Skeletal muscle cell (primary cell): ENCODE results near the gene IGF1R.

Source experiments
- DNase-seq: peaks from one replicate; pipeline ENCODE4 v3.0.0-alpha.2; 2010; ENCODE audit warnings: low read depth
- H3K4me3 ChIP-seq: 2 replicates; pipeline ENCODE4 v1.5.1; 2011; ENCODE audit warnings: low read depth, mild to moderate bottlenecking, control low read depth, low read length, moderate library complexity

IGF1R gene

GRCh38 chr15:98802187-98802586, 153.8 kb downstream of the IGF1R start:
- DNase-seq: no peak
- H3K4me3 ChIP-seq: no peak overlapping the region

DNA sequence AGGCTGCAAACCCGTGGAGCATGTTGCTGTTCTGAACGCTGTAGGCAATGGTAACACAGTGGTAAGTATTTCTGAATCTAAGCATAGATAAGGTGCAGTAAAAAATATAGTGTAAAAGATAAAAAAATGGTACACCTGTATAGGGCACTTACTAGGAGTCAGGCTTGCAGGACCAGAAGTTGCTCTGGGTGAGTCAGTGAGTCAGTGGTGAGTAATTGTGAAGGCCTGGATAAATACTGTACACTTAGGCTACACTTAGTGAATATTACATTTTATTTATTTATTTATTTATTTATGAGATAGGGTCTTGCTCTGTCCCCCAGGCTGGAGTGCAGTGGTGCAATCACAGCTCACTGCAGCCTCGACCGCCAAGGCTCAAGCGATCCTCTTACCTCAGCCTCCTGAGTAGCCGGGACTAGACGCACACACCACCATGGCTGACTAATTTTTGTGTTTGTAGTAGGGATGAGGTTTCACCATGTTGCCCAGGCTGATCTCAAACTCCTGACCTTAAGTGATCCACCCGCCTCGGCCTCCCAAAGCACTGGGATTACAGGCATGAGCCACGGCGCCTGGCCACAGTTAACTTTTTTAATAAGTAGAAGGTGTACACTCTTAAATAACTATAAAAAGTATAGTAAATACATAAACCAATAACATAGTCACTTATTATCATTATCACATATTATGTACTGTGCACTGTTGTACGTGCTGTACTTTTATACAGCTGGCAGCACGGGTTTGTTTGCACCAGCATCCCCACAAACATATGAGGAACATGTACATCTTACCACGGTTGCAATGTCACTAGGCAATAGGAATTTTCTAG, 155.1 kb downstream of the IGF1R start:
- no peak overlapping the region for H3K4me3 ChIP-seq
- DNase-seq: no peak

DNA sequence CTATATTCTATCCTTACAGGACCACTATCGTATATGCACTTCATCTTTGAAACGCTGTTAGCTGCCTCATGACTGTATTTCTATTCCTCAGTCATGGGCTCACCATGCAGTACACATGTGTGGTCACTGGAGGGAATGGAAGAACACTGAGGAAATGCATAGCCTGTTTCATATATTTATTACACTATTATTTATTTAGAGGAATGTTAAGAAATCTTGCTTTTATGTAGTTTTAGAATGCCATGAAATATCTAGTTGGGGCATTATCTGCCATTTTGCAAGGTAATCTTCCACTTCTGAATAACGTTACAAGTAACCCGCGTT, 155.7 kb downstream of the IGF1R start:
- no peak for DNase-seq
- H3K4me3 ChIP-seq: no peak overlapping the region

GRCh38 chr15:98805434-98806274, 157.3 kb downstream of the IGF1R start:
- no peak overlapping the region for H3K4me3 ChIP-seq
- no peak for DNase-seq

DNA sequence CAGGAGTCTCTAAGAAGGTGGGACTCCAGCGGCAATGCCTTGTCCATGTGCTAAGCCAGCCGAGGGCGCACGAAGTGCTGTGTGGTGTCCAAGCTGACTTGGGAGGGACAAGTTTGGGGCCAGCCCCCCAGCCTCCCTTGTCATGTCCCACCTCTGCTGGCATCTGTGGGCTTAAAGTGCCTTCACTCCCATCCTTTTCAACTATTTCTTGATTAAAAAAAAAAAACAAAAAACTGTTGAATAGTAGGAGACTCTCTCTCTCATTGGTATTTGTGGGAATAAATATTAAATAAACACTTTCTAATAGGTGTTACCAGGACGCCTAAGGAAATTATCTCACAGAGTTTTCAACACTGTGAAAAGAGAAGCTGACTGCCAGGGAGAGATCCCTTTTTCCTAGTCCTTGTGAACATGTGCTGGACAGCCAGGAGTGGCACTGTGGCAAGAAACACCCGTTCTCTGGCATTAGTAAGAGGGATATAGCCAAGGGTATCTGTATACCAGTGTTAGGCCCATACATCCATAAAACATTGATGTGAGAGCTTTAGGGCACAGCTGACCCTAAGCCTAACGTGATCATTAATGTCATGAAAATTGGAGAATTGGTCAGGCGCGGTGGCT, 158.0 kb downstream of the IGF1R start:
- no peak for DNase-seq
- no peak overlapping the region for H3K4me3 ChIP-seq

DNA sequence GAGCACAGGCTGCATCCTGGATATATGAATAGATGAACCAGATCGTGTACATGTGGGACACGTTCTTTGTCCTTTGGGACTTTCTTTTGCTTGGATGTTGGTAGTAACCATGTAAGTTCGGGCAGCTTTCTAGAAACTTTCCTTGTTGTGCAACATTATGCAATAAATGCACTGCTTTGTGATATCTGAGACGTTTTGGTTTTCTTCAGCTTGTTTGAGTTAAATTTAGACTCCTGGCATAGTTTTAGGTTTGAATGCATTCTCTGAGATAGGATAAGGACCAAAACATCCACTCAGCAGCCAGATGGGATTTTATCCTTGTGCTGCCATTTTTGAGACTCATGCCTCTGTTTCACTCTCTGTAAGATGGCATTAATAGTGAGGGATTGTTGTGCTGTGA, 158.9 kb downstream of the IGF1R start:
- H3K4me3 ChIP-seq: no peak overlapping the region

DNA sequence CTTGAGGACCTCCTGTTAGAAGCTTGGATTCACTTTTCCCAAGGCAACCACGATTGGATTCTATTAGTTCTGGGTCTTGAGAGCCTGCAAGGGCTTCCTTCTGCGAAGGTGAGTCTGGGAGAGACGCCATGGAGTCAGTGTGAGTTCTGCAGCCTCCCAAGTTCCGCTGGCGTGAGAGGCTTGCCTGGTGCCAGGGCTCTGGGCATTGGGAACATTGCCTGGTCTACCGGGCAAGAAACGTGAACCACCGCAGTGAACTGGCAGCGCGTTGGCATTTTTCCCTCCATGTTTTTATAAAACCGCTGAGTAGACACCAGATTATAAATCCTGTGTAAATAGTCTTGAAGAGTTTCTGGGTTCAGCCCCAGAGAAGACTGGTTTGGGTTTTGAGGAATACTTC, 160.9 kb downstream of the IGF1R start:
- DNase-seq: no peak
- no peak overlapping the region for H3K4me3 ChIP-seq

More for the DNA sequence above, 158.9 kb downstream of the IGF1R start:
- DNase-seq: peak; percentile 84

GRCh38 chr15:98812716-98813446, 164.5 kb downstream of the IGF1R start:
- no peak overlapping the region for H3K4me3 ChIP-seq
- no peak for DNase-seq

- no peak for DNase-seq
- no peak overlapping the region for H3K4me3 ChIP-seq
Observed at GRCh38 chr15:98813951-98814350, 165.6 kb downstream of the IGF1R start.

DNA sequence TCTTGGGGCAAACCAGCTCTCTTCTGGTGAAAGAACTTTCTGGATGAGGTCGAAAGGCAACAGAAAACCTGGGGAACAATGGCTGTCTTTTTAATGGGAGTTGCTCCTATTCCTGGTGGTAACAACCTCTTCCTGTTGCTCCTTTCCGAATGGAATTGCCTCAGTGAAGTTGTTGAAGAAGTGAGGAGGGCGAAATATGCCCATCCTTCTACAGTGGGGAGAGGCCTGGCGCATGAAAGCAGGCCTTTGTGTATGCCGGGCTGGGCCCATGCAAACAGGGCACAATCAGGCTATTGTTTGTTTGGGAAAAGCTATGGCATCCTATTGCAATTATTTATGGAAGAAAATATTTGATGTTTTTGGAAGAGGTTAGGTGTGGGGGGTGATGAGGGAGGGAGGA, 166.9 kb downstream of the IGF1R start:
- no peak overlapping the region for H3K4me3 ChIP-seq
- no peak for DNase-seq

GRCh38 chr15:98817745-98818144, 169.4 kb downstream of the IGF1R start:
- DNase-seq: no peak

DNA sequence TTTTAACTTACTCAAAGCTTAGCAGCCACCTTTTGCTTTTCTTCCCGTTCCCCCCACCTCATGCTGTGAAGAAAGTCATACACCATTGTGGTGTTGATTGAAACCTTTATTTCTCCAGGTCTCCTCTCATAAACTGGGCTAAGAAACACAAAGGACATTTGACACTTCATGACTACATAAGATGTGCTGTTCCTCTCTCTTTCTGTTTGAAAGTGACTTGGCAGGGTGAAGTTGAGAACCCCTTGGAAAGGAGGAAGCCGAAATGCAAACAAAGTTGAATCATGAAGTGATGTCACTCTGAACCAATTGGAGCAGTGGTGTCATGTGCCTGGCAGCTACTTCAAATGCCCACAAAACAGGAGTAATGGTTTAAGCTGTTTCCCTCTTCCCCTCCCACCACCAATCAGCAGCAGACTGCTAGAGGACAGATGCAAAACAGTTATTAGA, 174.7 kb downstream of the IGF1R start:
- peak overlapping the region; percentile 5 for H3K4me3 ChIP-seq
- DNase-seq: peak; percentile 69

More at GRCh38 chr15:98817745-98818144, 169.4 kb downstream of the IGF1R start:
- H3K4me3 ChIP-seq: no peak overlapping the region

DNA sequence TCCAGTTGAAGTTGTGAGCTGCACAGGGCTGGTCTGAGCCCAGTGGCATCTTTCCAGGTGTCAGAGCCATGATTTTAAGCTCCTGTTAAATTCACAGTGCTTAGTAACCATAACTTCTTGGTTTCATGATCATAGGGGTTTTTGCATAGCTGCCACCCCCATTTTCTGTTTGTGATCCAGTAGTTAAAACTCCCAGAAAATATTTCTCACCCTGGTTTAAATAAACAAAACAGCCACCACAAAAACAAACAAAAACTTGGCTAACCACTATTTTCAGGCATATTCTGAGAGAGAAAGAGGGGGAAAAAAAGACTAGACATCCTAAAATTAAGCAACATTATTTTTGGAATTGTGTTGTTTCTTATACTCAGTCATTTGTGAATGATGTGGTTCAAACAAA, 175.3 kb downstream of the IGF1R start:
- no peak for DNase-seq
- H3K4me3 ChIP-seq: no peak overlapping the region

DNA sequence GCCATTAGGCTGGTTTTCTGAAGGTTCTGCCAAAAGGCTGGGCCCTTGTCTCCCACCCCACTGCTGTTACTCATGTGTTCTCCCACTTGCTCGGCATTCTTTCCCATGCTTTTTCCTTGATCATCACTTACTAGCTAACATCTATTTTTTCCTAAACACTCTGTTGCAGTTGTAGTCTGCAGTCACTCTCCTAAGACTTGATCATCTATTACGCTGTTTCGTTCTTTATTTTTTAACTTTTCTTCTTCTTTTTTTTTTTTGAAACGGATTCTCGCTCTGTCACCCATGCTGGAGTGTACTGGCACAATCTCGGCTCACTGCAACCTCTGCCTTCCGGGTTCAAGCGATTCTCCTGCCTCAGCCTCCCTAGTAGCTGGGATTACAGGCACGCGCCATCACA, 176.3 kb downstream of the IGF1R start:
- no peak overlapping the region for H3K4me3 ChIP-seq
- DNase-seq: no peak

DNA sequence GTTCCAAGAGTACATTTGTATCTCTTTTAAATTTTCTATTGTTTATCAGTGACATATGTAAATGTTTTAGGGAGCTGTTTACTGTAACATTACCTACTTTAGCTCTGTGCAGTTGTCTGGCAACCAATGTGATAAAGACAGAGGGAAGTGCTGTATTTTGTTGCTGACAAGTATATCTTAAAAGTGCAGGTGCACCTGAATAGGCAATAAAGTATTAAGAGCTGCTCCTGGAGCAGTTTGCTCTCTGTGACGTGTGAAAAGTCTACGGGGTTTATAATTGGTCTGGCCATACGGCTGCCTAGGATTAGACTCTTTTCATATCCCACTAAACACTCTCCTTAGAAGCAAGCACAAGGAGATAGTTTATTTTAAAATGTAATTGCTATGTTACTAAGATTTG, 178.3 kb downstream of the IGF1R start:
- DNase-seq: no peak

GRCh38 chr15:98827217-98827616, 178.9 kb downstream of the IGF1R start:
- H3K4me3 ChIP-seq: no peak overlapping the region
- DNase-seq: no peak

More for the DNA sequence above, 178.3 kb downstream of the IGF1R start:
- no peak overlapping the region for H3K4me3 ChIP-seq

GRCh38 chr15:98830034-98830634, 181.8 kb downstream of the IGF1R start:
- no peak for DNase-seq
- H3K4me3 ChIP-seq: no peak overlapping the region

GRCh38 chr15:98834976-98835375, 186.6 kb downstream of the IGF1R start:
- H3K4me3 ChIP-seq: no peak overlapping the region
- no peak for DNase-seq

GRCh38 chr15:98835876-98836275, 187.5 kb downstream of the IGF1R start:
- DNase-seq: no peak
- no peak overlapping the region for H3K4me3 ChIP-seq
